GM18873 (cell line): ENCODE results near the gene FKBP2.

ENCODE experiments used
- ATAC-seq: cut with Tn5 transposase; IDR thresholded peaks from one replicate; pipeline ENCODE4 v1.9.1; 2021; ENCODE audit warnings: mild to moderate bottlenecking, moderate library complexity, moderate number of reproducible peaks; ENCODE audit not compliant: unreplicated experiment, low FRiP score

FKBP2 gene

GRCh38 chr11:64260147-64260708 lies 19.3 kb downstream of the FKBP2 start:
- ATAC-seq, result no peak

GRCh38 chr11:64261556-64262080 lies 20.7 kb downstream of the FKBP2 start:
- no peak for ATAC-seq

DNA sequence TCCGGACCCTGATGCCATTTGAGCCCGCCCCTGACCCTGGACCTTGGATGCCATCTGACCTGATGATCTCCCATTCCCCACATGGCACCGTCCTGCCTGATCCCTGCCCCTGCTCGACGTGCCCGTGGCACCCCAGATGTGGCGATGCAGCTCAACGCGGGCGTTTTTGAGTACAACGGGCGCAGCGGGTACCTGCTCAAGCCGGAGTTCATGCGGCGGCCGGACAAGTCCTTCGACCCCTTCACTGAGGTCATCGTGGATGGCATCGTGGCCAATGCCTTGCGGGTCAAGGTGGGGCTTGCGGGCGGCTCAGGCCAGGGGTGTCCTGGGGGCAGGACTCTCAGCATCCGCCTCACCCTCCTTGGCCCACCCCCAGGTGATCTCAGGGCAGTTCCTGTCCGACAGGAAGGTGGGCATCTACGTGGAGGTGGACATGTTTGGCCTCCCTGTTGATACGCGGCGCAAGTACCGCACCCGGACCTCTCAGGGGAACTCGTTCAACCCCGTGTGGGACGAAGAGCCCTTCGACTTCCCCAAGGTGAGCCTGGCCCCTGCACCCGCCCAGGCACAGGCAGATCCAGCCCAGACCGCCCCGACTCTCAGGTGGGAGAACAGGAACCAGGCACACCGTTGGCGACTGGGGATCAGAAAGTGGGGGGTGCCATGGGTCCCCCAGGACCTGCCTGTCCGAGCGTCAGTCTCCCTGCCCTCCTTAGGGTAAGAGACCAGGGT lies 21.5 kb downstream of the FKBP2 start:
- ATAC-seq, result no peak

DNA sequence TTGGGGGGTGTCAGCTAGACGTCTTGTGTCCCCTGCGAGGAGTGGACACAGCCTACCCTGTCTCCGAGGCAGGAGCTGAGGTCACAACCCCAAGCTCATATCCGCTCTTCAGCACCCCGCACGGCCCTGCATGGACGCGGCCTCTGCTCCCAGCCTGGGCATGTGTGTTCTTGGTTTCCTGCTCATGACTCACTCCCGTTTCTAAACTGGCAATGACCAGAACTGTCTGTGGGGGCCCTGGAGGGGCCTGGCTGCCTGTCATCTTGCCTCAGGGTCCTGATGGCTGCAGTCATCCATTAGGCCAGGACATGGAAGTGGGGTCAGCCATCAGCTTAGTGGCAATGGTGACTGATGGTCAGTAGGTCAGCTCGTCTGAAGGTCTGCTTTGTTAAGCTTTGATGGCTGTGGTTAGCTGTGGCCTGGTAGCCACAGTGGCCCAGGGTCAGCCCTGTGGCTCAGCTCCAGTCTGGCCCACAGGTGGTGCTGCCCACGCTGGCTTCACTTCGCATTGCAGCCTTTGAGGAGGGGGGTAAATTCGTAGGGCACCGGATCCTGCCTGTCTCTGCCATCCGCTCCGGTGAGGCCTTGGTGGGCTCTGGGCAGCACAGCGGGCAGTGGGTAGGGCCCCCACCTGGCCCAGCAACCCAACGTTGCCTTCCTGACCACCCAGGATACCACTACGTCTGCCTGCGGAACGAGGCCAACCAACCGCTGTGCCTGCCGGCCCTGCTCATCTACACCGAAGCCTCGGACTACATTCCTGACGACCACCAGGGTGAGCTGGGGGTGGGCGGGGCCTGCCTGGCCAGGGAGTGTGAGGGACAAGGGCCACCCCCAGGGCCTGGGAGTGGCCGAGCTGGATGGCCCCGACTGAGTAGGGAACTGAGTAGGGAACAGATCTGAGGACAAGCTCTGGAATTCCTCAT lies 22.4 kb downstream of the FKBP2 start:
- no peak for ATAC-seq

GRCh38 chr11:64263947-64264317 lies 23.0 kb downstream of the FKBP2 start:
- no peak for ATAC-seq

DNA sequence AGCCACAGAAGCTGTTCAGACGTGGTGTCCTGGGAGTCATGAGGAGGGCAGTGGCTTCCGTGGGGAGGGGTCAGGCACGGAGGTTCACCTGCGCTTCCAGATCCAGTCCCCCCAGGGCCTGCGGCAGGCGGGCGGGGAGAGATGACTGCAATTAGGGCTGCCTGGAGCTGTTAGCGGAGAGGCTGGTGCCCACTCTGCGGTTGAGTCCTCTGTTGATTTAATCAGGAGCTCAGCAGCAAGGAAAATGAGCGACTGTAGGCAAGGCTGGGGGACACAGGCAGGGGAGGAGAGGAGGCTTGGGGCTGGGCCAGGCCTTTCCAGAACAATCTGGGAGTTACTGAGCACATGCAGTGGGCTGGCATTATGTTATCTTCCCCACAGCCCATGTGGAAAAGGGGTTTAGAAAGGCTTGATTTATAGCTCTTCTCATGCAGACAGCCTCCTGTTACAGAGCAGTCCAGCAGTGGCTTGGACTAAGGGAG lies 23.5 kb downstream of the FKBP2 start:
- ATAC-seq, result no peak

DNA sequence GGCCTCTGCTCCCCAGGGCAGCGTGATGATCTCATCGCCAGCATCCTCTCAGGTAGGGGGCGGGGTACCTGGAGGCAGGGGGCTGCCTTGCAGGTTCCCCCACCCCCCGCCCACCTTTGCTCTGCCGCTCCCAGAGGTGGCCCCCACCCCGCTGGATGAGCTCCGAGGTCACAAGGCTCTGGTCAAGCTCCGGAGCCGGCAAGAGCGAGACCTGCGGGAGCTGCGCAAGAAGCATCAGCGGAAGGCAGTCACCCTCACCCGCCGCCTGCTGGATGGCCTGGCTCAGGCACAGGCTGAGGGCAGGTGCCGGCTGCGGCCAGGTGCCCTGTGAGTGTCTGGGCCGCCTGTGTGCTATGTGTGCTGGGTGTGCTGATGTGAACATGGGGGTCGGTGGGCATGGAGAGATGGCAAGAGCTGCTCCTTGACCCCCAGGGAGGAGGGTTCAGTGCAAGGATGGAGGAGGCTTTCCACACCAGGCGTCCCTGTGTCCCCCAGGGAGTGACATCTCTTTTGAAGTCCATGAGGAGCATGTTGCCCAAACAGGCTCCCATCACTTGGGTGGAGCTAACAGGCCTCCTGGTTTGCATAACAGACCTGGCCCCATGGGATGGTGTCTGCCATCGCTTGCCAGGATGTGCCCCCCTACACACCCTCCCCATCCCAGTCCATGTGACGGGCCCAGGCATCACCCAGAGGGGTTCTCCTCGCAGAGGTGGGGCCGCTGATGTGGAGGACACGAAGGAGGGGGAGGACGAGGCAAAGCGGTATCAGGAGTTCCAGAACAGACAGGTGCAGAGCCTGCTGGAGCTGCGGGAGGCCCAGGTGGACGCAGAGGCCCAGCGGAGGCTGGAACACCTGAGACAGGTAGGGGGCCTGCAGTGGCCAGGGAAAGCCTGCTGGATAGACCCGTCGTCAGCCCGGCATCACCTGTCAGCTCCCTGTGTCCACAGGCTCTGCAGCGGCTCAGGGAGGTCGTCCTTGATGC lies 24.6 kb downstream of the FKBP2 start:
- no peak for ATAC-seq

GRCh38 chr11:64266339-64266738 lies 25.4 kb downstream of the FKBP2 start:
- no peak for ATAC-seq

DNA sequence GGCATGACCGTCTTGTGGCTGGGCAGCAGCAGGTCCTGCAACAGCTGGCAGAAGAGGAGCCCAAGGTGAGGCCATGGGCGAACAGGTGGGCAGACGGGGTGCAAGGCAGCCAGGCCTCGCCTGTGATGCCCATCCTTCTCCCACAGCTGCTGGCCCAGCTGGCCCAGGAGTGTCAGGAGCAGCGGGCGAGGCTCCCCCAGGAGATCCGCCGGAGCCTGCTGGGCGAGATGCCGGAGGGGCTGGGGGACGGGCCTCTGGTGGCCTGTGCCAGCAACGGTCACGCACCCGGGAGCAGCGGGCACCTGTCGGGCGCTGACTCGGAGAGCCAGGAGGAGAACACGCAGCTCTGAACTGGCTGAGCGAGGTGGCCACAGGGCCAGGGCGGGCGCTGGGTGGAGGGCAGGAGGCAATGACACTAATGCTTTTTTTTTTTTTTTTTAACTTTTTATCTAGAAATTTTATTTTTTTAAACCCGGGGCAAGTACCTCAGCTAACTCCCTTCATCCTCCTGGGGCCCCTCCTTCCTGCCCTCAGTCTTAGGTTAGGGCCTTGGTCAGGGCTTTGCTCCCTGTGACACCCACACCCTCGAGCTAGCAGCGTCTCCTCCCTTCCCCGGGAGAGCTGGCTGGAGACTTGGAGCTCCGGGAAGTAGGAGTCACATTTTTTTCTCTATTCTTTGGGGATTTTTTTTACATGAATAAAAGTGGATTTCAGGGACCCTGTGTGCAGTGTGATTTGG lies 26.5 kb downstream of the FKBP2 start:
- no peak for ATAC-seq

DNA sequence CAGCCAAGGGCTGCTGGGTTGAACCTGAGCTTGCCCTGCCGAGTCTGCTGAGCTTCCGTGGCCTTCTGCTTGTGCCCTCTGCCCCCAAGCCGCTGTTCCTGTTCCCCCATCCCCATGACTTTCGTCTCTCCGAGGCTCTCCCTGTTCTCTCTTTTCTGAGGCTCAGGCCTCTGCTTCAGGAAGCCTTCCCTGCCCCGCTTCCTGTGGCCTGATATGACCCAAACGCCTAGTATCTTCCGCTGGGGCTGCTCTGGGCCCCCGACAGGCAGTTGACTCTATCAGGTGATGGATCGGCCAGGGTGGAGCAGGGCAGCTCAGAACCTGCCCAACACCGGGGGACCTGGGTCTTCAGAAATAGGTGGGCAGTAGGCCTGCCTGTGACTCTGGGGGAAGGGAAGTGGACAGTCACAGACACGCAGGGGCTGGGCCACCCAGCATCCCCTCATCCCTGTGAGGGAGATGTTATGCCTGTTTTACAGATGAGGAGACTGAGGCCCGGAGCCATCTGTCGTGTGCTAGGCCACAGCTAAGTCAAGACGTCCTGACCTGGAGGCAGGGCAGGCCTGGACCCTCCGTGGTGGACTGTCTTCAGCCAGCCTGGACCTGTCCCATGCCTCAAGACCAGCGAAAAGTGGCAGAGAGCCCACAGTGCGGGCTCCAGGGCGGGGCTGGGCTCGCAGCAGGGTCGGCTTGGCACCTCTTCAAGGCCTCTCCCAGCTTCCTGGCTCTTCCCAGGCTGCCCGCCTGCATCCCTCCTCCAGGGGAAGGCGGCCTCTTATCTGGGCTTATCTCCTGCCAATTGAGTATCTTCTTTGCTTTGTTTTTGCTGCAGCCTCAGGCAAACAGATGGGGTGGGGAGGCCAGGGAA lies 27.4 kb downstream of the FKBP2 start:
- ATAC-seq, result no peak

- peak; percentile 3 for ATAC-seq
Observed at GRCh38 chr11:64268893-64269539, 28.1 kb downstream of the FKBP2 start.

- ATAC-seq, result peak; percentile 71
Observed at GRCh38 chr11:64269540-64270220, 28.8 kb downstream of the FKBP2 start.

DNA sequence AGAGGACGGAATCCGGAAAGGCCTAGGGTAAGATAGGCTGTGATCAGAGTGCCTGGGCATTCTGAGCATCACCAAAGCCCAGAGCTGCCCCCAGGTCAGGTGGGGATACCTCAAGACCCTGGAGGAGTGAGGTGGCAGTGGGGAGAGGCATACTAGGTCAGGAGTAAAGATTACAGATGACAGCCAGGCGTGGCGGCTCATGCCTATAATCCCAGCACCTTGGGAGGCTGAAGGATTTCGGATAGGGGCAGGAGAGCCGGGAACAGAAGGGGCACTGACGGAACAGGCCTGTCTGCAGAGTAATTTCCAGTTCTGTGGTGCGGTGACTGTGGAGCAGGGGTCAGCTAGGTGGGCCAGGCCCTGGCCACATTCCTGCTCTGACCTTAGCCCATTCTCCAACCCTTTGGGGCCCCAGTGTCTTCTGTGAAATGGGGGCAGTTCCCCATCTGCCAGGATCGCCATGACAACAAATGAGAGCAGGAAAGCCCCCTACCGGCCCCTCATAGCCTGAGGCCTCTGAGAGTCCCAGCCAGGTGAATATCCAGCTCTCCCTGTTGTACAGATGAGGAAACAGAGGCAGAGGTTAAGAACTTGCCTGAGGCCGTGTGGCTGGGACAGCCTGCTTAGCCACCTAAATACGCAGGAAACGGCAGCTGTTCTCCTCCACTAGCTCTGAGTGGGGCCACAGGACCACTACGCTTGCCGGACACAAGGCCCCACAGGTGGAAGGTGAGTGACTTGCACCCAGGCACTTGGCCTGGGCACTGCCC lies 34.3 kb downstream of the FKBP2 start:
- no peak for ATAC-seq

DNA sequence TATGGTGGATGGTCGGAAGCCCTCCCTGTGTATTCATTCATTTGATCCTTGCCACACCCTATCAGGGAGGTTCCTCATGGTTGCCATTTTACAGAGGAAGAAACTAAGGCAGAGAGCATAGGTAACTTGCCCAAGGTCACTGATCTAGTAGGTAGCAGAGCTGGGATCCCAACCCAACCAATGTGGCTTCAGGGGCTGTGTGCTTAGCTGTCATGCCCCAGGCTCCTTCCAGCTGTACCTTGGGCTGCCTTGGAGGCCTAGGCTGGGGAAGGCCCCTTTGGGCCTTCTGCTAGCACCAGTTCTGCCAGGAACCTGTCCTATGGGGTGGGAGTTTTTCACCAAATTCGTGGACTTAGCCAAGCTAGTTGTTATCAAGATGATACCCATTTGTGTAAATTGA lies 34.9 kb downstream of the FKBP2 start:
- ATAC-seq, result no peak

DNA sequence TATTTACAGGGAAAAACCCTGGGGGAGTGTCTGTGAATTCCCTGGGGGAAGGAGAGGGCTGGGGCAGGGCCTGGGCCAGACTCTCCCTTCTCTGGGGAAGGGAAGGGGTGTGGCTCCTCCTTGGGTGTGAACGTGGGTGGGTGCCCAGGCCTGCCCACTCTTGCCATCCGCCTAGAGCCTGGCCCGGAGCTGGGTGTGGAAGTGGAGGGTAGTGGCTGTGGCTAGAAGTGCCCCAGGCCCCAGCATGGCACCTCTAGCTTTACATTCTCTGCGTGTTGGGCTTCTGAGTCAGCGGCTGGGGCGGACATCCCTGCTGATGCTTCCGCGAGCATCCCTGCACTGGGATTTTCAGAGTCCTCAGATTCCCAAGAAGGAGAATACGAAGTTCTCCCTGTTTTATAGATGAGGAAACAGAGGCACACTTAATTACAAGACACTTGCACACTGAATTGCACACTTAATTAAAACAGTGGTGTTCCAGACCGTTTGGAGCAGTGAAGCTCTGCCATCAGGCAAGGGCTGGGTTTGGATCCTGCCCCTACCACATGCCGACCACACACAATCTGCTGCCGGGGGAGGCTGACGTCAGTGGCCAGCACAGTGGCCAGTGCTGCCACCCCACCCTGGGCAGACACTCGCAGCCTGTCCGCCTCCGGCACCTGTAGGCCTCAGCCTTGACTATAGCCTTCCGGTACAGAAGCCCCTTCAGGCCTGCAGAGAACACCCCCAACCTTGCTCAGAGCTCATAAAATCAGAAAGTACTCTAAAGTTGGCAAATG lies 35.9 kb downstream of the FKBP2 start:
- ATAC-seq, result no peak
